HG03095 (cell line): ENCODE data around the gene TSPAN16.

Experiments
- ATAC-seq: cut with Tn5 transposase; IDR thresholded peaks from one replicate; pipeline ENCODE4 v1.9.1; 2021; ENCODE audit warnings: moderate library complexity; ENCODE audit not compliant: unreplicated experiment

TSPAN16 gene

GRCh38 chr19:11267316-11268085 is 28.5 kb upstream of the TSPAN16 start:
- no peak for ATAC-seq

- ATAC-seq, result no peak
Observed at GRCh38 chr19:11268783-11269267, 27.1 kb upstream of the TSPAN16 start.

- no peak for ATAC-seq
Observed at GRCh38 chr19:11269408-11269807, 26.6 kb upstream of the TSPAN16 start.

GRCh38 chr19:11273296-11273695 is 22.7 kb upstream of the TSPAN16 start:
- ATAC-seq, result no peak

GRCh38 chr19:11273989-11274388 is 22.0 kb upstream of the TSPAN16 start:
- no peak for ATAC-seq

- ATAC-seq, result no peak
Observed at GRCh38 chr19:11274533-11275086, 21.4 kb upstream of the TSPAN16 start.

- ATAC-seq, result no peak
Observed at GRCh38 chr19:11278670-11279069, 17.3 kb upstream of the TSPAN16 start.

GRCh38 chr19:11279505-11280236 is 16.3 kb upstream of the TSPAN16 start:
- ATAC-seq, result no peak

GRCh38 chr19:11281356-11282049 is 14.5 kb upstream of the TSPAN16 start:
- no peak for ATAC-seq

GRCh38 chr19:11284515-11284914 is 11.4 kb upstream of the TSPAN16 start:
- no peak for ATAC-seq

GRCh38 chr19:11286312-11286974 is 9.5 kb upstream of the TSPAN16 start:
- ATAC-seq, result no peak

- ATAC-seq, result no peak
Observed at GRCh38 chr19:11288349-11288748, 7.6 kb upstream of the TSPAN16 start.

GRCh38 chr19:11290256-11290655 is 5.7 kb upstream of the TSPAN16 start:
- ATAC-seq, result no peak

GRCh38 chr19:11291415-11291814 is 4.5 kb upstream of the TSPAN16 start:
- no peak for ATAC-seq

GRCh38 chr19:11291991-11292390 is 4.0 kb upstream of the TSPAN16 start:
- ATAC-seq, result no peak

- ATAC-seq, result peak; percentile 59
Observed at GRCh38 chr19:11293433-11294389, 2.2 kb upstream of the TSPAN16 start.

- ATAC-seq, result no peak
Observed at GRCh38 chr19:11295180-11295579, 780 bp upstream of the TSPAN16 start.

GRCh38 chr19:11296264-11296663 is 304 bp downstream of the TSPAN16 start:
- no peak for ATAC-seq

- ATAC-seq, result no peak
Observed at GRCh38 chr19:11299946-11300810, 4.2 kb downstream of the TSPAN16 start.
